ENCODE measurements around the gene TRDN.

GRCh38 chr6:123589973-123590372 lies 46.8 kb downstream of the TRDN start:
- TF ChIP-seq CTCF (IDR thresholded peaks at IDR 0.05) (no peak), POLR2A (IDR thresholded peaks at IDR 0.05) (no peak)

Measured in body of pancreas (tissue), 4 donors.